Activated CD8-positive, alpha-beta T cell treated with anti-CD3 and anti-CD28 coated beads for 36 hours (primary cell): ENCODE measurements around the gene INKA1. TPM values are rescaled to one million over a fixed set of nuclear protein-coding genes. Genes with fewer than 3 reads are reported as not detected.

Experiments used
- ATAC-seq: fragments of 200-7000 bp; cut with Tn5 transposase; one replicate; pipeline ENCODE4 v1.10.0; 2021; ENCODE audit warnings: mild to moderate bottlenecking, moderate library complexity
- CTCF ChIA-PET: fragments of 350-600 bp; sonication (Branson Sonifier 250); formaldehyde crosslinking; loops from one replicate; lab custom pipeline; 2021; ENCODE audit warnings: antibody characterized with exemption; lab: Charles Lee
- POLR2A ChIA-PET: fragments of 350-600 bp; sonication (Branson Sonifier 250); formaldehyde crosslinking; loops from one replicate; lab custom pipeline; 2021; ENCODE audit warnings: antibody characterized with exemption; lab: Charles Lee
- DNase-seq: peaks from one replicate; pipeline ENCODE4 v3.0.0-alpha.2; 2020
- H3K27ac Mint-ChIP-seq: one replicate; pipeline ENCODE4 v1.8.0; 2021; ENCODE audit warnings: mild to moderate bottlenecking, mixed read lengths
- H3K27me3 Mint-ChIP-seq: one replicate; pipeline ENCODE4 v1.8.0; 2021; ENCODE audit warnings: mixed read lengths
- H3K36me3 Mint-ChIP-seq: one replicate; pipeline ENCODE4 v1.8.0; 2021; ENCODE audit warnings: low read depth, mixed read lengths
- H3K4me1 Mint-ChIP-seq: one replicate; pipeline ENCODE4 v1.8.0; 2021; ENCODE audit warnings: low read depth, mixed read lengths
- H3K4me3 Mint-ChIP-seq: one replicate; pipeline ENCODE4 v1.8.0; 2021; ENCODE audit warnings: mild to moderate bottlenecking, moderate library complexity, mixed read lengths
- H3K9me3 Mint-ChIP-seq: one replicate; pipeline ENCODE4 v1.8.0; 2021; ENCODE audit warnings: mixed read lengths
- CTCF ChIP-seq: fragments of 200-600 bp; IDR thresholded peaks from one replicate; pipeline ENCODE4 v1.8.0; 2022; ENCODE audit warnings: antibody characterized with exemption, mild to moderate bottlenecking
- intact Hi-C: fragments of 100-400 bp; cut with micrococcal nuclease; formaldehyde crosslinking; loops from one replicate; pipeline ENCODE4 v1.10.0; 2022
- total RNA-seq, 2 experiments: library from RNA; stranded (reverse); gene quantifications; one replicate each; pipeline ENCODE4 v1.2.3, GENCODE V29; 2021

Gene INKA1
- total RNA-seq, 2 experiments from 2014 or later: 1.8 to 2.8 TPM

GRCh38 chr3:49787182-49787464, 15.9 kb upstream of the INKA1 start:
- no peak for DNase-seq
- intact Hi-C loops: no loop called here
- TF ChIP-seq CTCF: no peak
- Mint-ChIP-seq H3K9me3 (no peaks in the 10 kb centered on the region), H3K27me3 (peaks cover 1% of the 10 kb centered on the region), H3K27ac (peak overlapping the region; percentile 96), H3K4me1 (peaks cover 32% of the 10 kb centered on the region), H3K4me3 (peak overlapping the region; percentile 89), H3K36me3 (peaks cover 13% of the 10 kb centered on the region)
- CTCF ChIA-PET: interaction anchor here (1.7 to 3.3 kb wide), 3 partner anchors 16 to 68 kb away, joined by 5 to 30 read pairs (median 15); partner anchors contain the start of genes AMIGO3 and INKA1
- POLR2A ChIA-PET: interaction anchor here (1.6 kb wide), 3 partner anchors 14 to 19 kb away, joined by 4 to 8 read pairs (median 6); partner anchors contain the start of gene INKA1
- no peak for ATAC-seq

GRCh38 chr3:49787536-49787935, 15.5 kb upstream of the INKA1 start:
- ATAC-seq: no peak
- POLR2A ChIA-PET: interaction anchor here (1.6 kb wide), 2 partner anchors 16 to 19 kb away, joined by 4 to 6 read pairs; partner anchors contain the start of gene INKA1
- Mint-ChIP-seq H3K27ac (peak overlapping the region; percentile 96), H3K27me3 (peaks cover 1% of the 10 kb centered on the region), H3K36me3 (peaks cover 10% of the 10 kb centered on the region), H3K4me3 (peak overlapping the region; percentile 89), H3K4me1 (peaks cover 30% of the 10 kb centered on the region), H3K9me3 (no peaks in the 10 kb centered on the region)
- CTCF ChIA-PET: interaction anchor here (0.8 to 3.3 kb wide), 5 partner anchors 12 to 68 kb away, joined by 3 to 30 read pairs (median 5); partner anchors contain the start of genes AMIGO3, CDHR4 and INKA1
- no peak for TF ChIP-seq CTCF
- intact Hi-C loops: no loop called here
- no peak for DNase-seq

- Mint-ChIP-seq H3K4me1 (peaks cover 30% of the 10 kb centered on the region), H3K36me3 (peaks cover 10% of the 10 kb centered on the region), H3K27ac (no peak overlapping the region), H3K4me3 (no peak overlapping the region), H3K9me3 (no peaks in the 10 kb centered on the region), H3K27me3 (peaks cover 1% of the 10 kb centered on the region)
- CTCF ChIA-PET: interaction anchor here (0.8 to 3.3 kb wide), 5 partner anchors 12 to 69 kb away, joined by 3 to 30 read pairs (median 5); partner anchors contain the start of genes AMIGO3, CDHR4 and INKA1
- no peak for TF ChIP-seq CTCF
- no peak for ATAC-seq
- POLR2A ChIA-PET: interaction anchor here (1.6 kb wide), 2 partner anchors 15 to 19 kb away, joined by 4 to 6 read pairs; partner anchors contain the start of gene INKA1
- intact Hi-C loops: no loop called here
- DNase-seq: no peak
Observed at GRCh38 chr3:49788056-49788455, 15.0 kb upstream of the INKA1 start.

- ChIA-PET CTCF (interaction anchor here (0.7 to 3.6 kb wide), 3 partner anchors 12 to 251 kb away, joined by 3 to 14 read pairs (median 4); partner anchors contain the start of gene INKA1), POLR2A (interaction anchor here (1.2 kb wide), 1 partner anchor 9 kb away, joined by 4 read pairs; the partner anchor contains the start of gene CDHR4)
- DNase-seq (no peak), ATAC-seq (no peak)
- no peak for TF ChIP-seq CTCF
- H3K27me3 Mint-ChIP-seq: peaks cover 1% of the 10 kb centered on the region
- H3K9me3 Mint-ChIP-seq: no peaks in the 10 kb centered on the region
- H3K4me3 Mint-ChIP-seq: no peak overlapping the region
- intact Hi-C loops: no loop called here
- peaks cover 15% of the 10 kb centered on the region for H3K4me1 Mint-ChIP-seq
- H3K36me3 Mint-ChIP-seq: no peaks in the 10 kb centered on the region
- no peak overlapping the region for H3K27ac Mint-ChIP-seq
Observed at GRCh38 chr3:49790626-49791411, 12.2 kb upstream of the INKA1 start.
